Osteoblast (primary cell): ENCODE data around the gene NUP214. TPM values are rescaled to one million over a fixed set of nuclear protein-coding genes. Genes with fewer than 3 reads are reported as not detected.

Source experiments
- DNase-seq: peaks from one replicate; pipeline ENCODE4 v3.0.0; 2011; ENCODE audit warnings: low spot score, mixed read lengths; ENCODE audit not compliant: insufficient read length; ENCODE audit errors: missing footprints
- H2AFZ ChIP-seq: 2 replicates; pipeline ENCODE4 v1.6.0; 2011; ENCODE audit warnings: mild to moderate bottlenecking, low read length
- H3K27ac ChIP-seq: 2 replicates; pipeline ENCODE4 v1.5.1; 2011; ENCODE audit warnings: mild to moderate bottlenecking, low read depth, low read length, moderate library complexity
- H3K27me3 ChIP-seq: 2 replicates; pipeline ENCODE4 v1.6.0; 2012; ENCODE audit warnings: mild to moderate bottlenecking, control low read depth, inconsistent platforms, low read length, moderate library complexity; ENCODE audit not compliant: insufficient read depth
- H3K36me3 ChIP-seq: 2 replicates; pipeline ENCODE4 v1.5.1; 2011; ENCODE audit warnings: mild to moderate bottlenecking, low read length, control low read depth, moderate library complexity; ENCODE audit not compliant: insufficient read depth
- H3K4me1 ChIP-seq: 2 replicates; pipeline ENCODE4 v1.5.1; 2011; ENCODE audit warnings: mild to moderate bottlenecking, low read length, control low read depth, moderate library complexity; ENCODE audit not compliant: insufficient read depth
- H3K4me2 ChIP-seq: 2 replicates; pipeline ENCODE4 v1.6.0; 2011; ENCODE audit warnings: mild to moderate bottlenecking, low read length; ENCODE audit not compliant: insufficient read depth
- H3K4me3 ChIP-seq: fragments of 200-600 bp; sonication (generic); 3 replicates; pipeline ENCODE4 v1.5.1; 2012; ENCODE audit warnings: mild to moderate bottlenecking, low read length, inconsistent platforms; ENCODE audit not compliant: insufficient read depth
- H3K79me2 ChIP-seq: 2 replicates; pipeline ENCODE4 v1.6.0; 2012; ENCODE audit warnings: mild to moderate bottlenecking, low read length, control low read depth, inconsistent platforms; ENCODE audit not compliant: insufficient read depth
- H3K9me3 ChIP-seq: 2 replicates; pipeline ENCODE4 v1.5.1; 2011; ENCODE audit warnings: low read depth, low read length, control low read depth
- H4K20me1 ChIP-seq: 2 replicates; pipeline ENCODE4 v1.6.0; 2012; ENCODE audit warnings: mild to moderate bottlenecking, low read length, control low read depth; ENCODE audit not compliant: insufficient read depth
- total RNA-seq: library from RNA; depleted of rRNA; stranded (reverse); fragments of >200 nt; gene quantifications from 2 replicates; pipeline ENCODE4 v1.2.3, GENCODE V29; 2012
- TF ChIP-seq, protein P1 (sequence below): IDR thresholded peaks from 2 replicates; pipeline ENCODE4 v1.5.1; 2011; ENCODE audit warnings: mild to moderate bottlenecking, low read depth, low read length, moderate library complexity; ENCODE audit errors: extremely low read depth

Gene NUP214
- total RNA-seq, 1 donor, result 17.7 TPM

DNA sequence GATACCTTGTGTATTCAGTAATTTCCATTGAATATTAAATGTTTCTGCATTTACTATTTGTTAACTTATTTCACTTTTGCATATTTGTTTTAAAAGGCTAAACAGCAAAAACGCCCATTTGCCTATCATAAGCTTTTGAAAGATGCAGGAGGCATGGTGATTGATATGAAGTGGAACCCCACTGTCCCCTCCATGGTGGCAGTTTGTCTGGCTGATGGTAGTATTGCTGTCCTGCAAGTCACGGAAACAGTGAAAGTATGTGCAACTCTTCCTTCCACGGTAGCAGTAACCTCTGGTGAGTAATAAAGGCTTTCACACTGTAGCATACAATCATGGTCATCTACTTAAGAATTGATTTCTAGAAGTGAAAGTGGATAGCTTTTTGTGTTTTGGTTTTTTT, 3.8 kb downstream of the NUP214 start:
- Histone ChIP-seq H3K27ac (no peak overlapping the region), H3K4me1 (peaks cover 16% of the 10 kb centered on the region), H3K9me3 (no peaks in the 10 kb centered on the region), H3K27me3 (no peaks in the 10 kb centered on the region), H4K20me1 (peaks cover 3% of the 10 kb centered on the region), H3K79me2 (peaks cover 36% of the 10 kb centered on the region), H3K4me2 (no peak overlapping the region), H3K4me3 (no peak overlapping the region), H3K36me3 (peaks cover 52% of the 10 kb centered on the region), H2AFZ (no peak overlapping the region)
- TF ChIP-seq, protein P1, sequence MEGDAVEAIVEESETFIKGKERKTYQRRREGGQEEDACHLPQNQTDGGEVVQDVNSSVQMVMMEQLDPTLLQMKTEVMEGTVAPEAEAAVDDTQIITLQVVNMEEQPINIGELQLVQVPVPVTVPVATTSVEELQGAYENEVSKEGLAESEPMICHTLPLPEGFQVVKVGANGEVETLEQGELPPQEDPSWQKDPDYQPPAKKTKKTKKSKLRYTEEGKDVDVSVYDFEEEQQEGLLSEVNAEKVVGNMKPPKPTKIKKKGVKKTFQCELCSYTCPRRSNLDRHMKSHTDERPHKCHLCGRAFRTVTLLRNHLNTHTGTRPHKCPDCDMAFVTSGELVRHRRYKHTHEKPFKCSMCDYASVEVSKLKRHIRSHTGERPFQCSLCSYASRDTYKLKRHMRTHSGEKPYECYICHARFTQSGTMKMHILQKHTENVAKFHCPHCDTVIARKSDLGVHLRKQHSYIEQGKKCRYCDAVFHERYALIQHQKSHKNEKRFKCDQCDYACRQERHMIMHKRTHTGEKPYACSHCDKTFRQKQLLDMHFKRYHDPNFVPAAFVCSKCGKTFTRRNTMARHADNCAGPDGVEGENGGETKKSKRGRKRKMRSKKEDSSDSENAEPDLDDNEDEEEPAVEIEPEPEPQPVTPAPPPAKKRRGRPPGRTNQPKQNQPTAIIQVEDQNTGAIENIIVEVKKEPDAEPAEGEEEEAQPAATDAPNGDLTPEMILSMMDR, result no peak
- no peak for DNase-seq

DNA sequence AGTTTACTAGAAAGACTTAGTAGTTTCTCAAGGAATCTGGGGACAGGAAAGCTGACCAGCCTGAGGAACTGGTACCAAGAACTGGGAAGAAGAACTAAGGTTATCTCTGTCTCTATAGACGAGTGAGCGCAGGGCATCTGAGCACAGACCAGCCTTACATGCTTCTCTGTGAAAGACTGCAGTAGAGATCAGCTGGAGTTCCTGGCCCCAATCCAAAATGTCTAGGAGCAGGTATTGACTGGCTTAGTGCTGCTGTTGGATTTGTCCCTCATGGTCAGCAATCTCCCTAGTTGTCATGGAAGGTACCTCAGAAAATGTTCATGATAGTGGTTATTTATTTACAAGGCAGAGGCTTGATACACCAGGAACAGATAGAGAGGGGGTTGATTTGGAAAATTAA, 13.3 kb downstream of the NUP214 start:
- no peak overlapping the region for H2AFZ ChIP-seq
- no peaks in the 10 kb centered on the region for H3K4me1 ChIP-seq
- peaks cover 73% of the 10 kb centered on the region for H3K36me3 ChIP-seq
- TF ChIP-seq, protein P1, result no peak
- no peaks in the 10 kb centered on the region for H4K20me1 ChIP-seq
- H3K79me2 ChIP-seq, result no peaks in the 10 kb centered on the region
- H3K4me3 ChIP-seq, result no peak overlapping the region
- H3K27me3 ChIP-seq, result no peaks in the 10 kb centered on the region
- no peak overlapping the region for H3K4me2 ChIP-seq
- no peak overlapping the region for H3K27ac ChIP-seq
- H3K9me3 ChIP-seq, result no peaks in the 10 kb centered on the region
- DNase-seq, result no peak

DNA sequence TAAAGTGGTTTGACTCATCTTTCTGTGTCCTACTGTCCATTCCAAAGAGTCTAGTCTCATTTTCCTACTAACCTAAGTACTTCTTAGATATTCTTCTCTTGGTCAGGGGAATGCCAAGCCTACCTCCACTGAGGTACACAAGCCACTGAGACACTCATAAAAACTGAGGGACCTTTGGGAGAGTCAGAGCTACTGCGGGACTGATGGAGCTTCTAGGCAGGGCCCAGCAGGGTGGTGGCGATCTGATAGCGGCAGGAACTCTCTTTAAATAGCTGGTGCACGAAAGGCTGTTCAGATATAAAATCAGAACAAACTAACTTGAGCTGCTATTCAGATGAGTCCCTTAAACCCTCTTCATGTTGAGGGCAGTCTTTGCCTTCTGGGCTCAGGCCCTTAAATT, 14.7 kb downstream of the NUP214 start:
- peaks cover 72% of the 10 kb centered on the region for H3K36me3 ChIP-seq

DNA sequence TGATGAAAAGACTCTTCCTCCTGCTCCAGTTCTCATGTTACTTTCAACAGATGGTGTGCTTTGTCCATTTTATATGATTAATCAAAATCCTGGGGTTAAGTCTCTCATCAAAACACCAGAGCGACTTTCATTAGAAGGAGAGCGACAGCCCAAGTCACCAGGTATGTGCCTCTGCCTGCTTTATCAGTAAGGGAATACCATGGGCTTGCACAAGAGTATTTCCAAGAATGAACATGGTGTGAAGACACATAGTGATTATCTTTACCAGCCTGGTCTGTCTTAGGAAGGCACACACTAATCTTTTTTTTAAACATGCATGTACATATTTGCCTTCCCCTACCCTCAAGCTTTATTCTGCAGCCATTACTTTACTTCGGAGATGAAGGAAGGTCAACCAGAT, 15.2 kb downstream of the NUP214 start:
- H2AFZ ChIP-seq, result no peak overlapping the region

More for the DNA sequence above, 14.7 kb downstream of the NUP214 start:
- no peak for DNase-seq
- H3K27me3 ChIP-seq, result no peaks in the 10 kb centered on the region
- TF ChIP-seq, protein P1, result no peak
- H2AFZ ChIP-seq, result no peak overlapping the region
- H3K27ac ChIP-seq, result no peak overlapping the region
- no peaks in the 10 kb centered on the region for H4K20me1 ChIP-seq
- H3K9me3 ChIP-seq, result no peaks in the 10 kb centered on the region
- H3K79me2 ChIP-seq, result no peaks in the 10 kb centered on the region
- H3K4me1 ChIP-seq, result no peaks in the 10 kb centered on the region
- H3K4me2 ChIP-seq, result no peak overlapping the region
- no peak overlapping the region for H3K4me3 ChIP-seq

More for the DNA sequence above, 15.2 kb downstream of the NUP214 start:
- Histone ChIP-seq H3K36me3 (peaks cover 72% of the 10 kb centered on the region), H3K27ac (no peak overlapping the region), H4K20me1 (no peaks in the 10 kb centered on the region), H3K27me3 (no peaks in the 10 kb centered on the region), H3K4me1 (no peaks in the 10 kb centered on the region), H3K79me2 (no peaks in the 10 kb centered on the region), H3K4me2 (no peak overlapping the region), H3K9me3 (no peaks in the 10 kb centered on the region), H3K4me3 (no peak overlapping the region)
- TF ChIP-seq, protein P1, result no peak
- no peak for DNase-seq
